OCI-LY3 (cell line): ENCODE results near the gene MCAM.

Experiments used
- H2AFZ ChIP-seq: fragments of 200-600, 300-600 bp; shearing (Covaris generic); 2 replicates; pipeline ENCODE4 v1.6.0; 2014; ENCODE audit warnings: antibody characterized with exemption, low read depth, low read length
- H3K27ac ChIP-seq: fragments of 200-600, 300-600 bp; sonication (generic); 2 replicates; pipeline ENCODE4 v1.5.1; 2014; ENCODE audit warnings: mild to moderate bottlenecking, low read length, moderate library complexity, mixed read lengths
- H3K27me3 ChIP-seq: fragments of 200-600, 300-600 bp; sonication (generic); 2 replicates; pipeline ENCODE4 v1.6.1; 2014; ENCODE audit warnings: low read depth, low read length, mixed read lengths
- H3K36me3 ChIP-seq: fragments of 200-600, 300-600 bp; sonication (generic); replicated peaks from 2 replicates; pipeline ENCODE3; 2014; ENCODE audit warnings: low read depth, low read length, mixed read lengths
- H3K4me1 ChIP-seq: fragments of 300-600, 200-600 bp; sonication (generic); 2 replicates; pipeline ENCODE4 v1.6.1; 2014; ENCODE audit warnings: low read length, mixed read lengths
- H3K4me2 ChIP-seq: fragments of 200-600, 300-600 bp; sonication (generic); 2 replicates; pipeline ENCODE4 v1.6.1; 2014; ENCODE audit warnings: low read length, mixed read lengths
- H3K4me3 ChIP-seq: fragments of 300-600, 200-600 bp; sonication (generic); 2 replicates; pipeline ENCODE4 v1.5.1; 2014; ENCODE audit warnings: antibody characterized with exemption, mild to moderate bottlenecking, low read length, moderate library complexity
- H3K79me2 ChIP-seq: fragments of 300-600, 200-600 bp; shearing (Covaris generic); 2 replicates; pipeline ENCODE4 v1.6.1; 2014; ENCODE audit warnings: mild to moderate bottlenecking, low read length, mixed read lengths
- H3K9ac ChIP-seq: fragments of 300-600, 200-600 bp; shearing (Covaris generic); 2 replicates; pipeline ENCODE4 v1.6.0; 2014; ENCODE audit warnings: mild to moderate bottlenecking, low read length, moderate library complexity
- H3K9me3 ChIP-seq: fragments of 200-600, 300-600 bp; shearing (Covaris generic); 2 replicates; pipeline ENCODE4 v1.6.1; 2014; ENCODE audit warnings: low read length, mixed read lengths; ENCODE audit not compliant: insufficient read depth
- H4K20me1 ChIP-seq: fragments of 200-600, 300-600 bp; sonication (generic); 2 replicates; pipeline ENCODE4 v1.6.1; 2016; ENCODE audit warnings: low read length, mixed read lengths; ENCODE audit not compliant: insufficient read depth
- EZH2phosphoT487 ChIP-seq: fragments of 200-600 bp; shearing (Covaris generic); IDR thresholded peaks from 2 replicates; pipeline ENCODE4 v1.6.1; 2018; ENCODE audit warnings: antibody characterized with exemption, mixed run types, low read depth
- TF ChIP-seq, protein P1 (sequence below): fragments of 200-600, 300-600 bp; sonication (generic); IDR thresholded peaks from 2 replicates; pipeline ENCODE4 v1.5.1; 2014; ENCODE audit warnings: antibody characterized with exemption, low read length, low read depth

The MCAM gene

DNA sequence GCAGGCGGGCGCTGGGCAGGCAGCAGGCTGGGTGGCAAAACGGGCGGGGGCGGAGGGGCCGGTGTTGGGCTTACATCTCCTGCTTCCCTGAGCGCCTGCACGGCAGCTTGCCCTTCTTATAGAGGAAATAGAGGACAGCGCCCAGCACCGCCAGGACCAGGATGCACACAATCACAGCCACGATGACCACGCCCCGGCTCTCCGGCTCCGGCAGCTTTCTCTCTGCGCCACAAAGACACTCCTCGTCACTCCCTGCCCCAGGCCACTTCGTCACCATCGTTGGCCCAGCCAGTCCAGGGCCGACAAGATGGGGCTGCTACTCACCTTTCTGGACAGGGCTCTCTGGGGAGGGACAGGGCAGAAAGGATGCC lies 6.3 kb downstream of the MCAM start:
- no peaks in the 10 kb centered on the region for H4K20me1 ChIP-seq
- no peaks in the 10 kb centered on the region for H3K79me2 ChIP-seq
- H2AFZ ChIP-seq: no peak overlapping the region
- peaks cover 23% of the 10 kb centered on the region for H3K36me3 ChIP-seq
- no peak overlapping the region for H3K4me2 ChIP-seq
- peaks cover 5% of the 10 kb centered on the region for H3K4me1 ChIP-seq
- TF ChIP-seq, protein P1, sequence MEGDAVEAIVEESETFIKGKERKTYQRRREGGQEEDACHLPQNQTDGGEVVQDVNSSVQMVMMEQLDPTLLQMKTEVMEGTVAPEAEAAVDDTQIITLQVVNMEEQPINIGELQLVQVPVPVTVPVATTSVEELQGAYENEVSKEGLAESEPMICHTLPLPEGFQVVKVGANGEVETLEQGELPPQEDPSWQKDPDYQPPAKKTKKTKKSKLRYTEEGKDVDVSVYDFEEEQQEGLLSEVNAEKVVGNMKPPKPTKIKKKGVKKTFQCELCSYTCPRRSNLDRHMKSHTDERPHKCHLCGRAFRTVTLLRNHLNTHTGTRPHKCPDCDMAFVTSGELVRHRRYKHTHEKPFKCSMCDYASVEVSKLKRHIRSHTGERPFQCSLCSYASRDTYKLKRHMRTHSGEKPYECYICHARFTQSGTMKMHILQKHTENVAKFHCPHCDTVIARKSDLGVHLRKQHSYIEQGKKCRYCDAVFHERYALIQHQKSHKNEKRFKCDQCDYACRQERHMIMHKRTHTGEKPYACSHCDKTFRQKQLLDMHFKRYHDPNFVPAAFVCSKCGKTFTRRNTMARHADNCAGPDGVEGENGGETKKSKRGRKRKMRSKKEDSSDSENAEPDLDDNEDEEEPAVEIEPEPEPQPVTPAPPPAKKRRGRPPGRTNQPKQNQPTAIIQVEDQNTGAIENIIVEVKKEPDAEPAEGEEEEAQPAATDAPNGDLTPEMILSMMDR: no peak
- TF ChIP-seq EZH2phosphoT487: no peak
- H3K9me3 ChIP-seq: no peaks in the 10 kb centered on the region
- no peak overlapping the region for H3K4me3 ChIP-seq
- H3K27ac ChIP-seq: no peak overlapping the region
- H3K9ac ChIP-seq: no peak overlapping the region
- 0 out of 2 replicates have a peak, but pooled peaks cover 2% of the 10 kb centered on the region for H3K27me3 ChIP-seq

- H3K4me3 ChIP-seq: no peak overlapping the region
- TF ChIP-seq, protein P1: no peak
- TF ChIP-seq EZH2phosphoT487: no peak
- no peak overlapping the region for H3K27ac ChIP-seq
- H3K36me3 ChIP-seq: peaks cover 27% of the 10 kb centered on the region
- no peaks in the 10 kb centered on the region for H3K79me2 ChIP-seq
- H3K27me3 ChIP-seq: no peaks in the 10 kb centered on the region
- H2AFZ ChIP-seq: no peak overlapping the region
- H3K4me2 ChIP-seq: no peak overlapping the region
- no peaks in the 10 kb centered on the region for H4K20me1 ChIP-seq
- no peaks in the 10 kb centered on the region for H3K9me3 ChIP-seq
- no peak overlapping the region for H3K9ac ChIP-seq
- no peaks in the 10 kb centered on the region for H3K4me1 ChIP-seq
Observed at GRCh38 chr11:119309953-119310681, 6.8 kb downstream of the MCAM start.

- TF ChIP-seq, protein P1: no peak
- no peak for TF ChIP-seq EZH2phosphoT487
- Histone ChIP-seq H4K20me1 (no peaks in the 10 kb centered on the region), H3K9ac (no peak overlapping the region), H3K36me3 (peaks cover 31% of the 10 kb centered on the region), H3K4me2 (no peak overlapping the region), H3K27me3 (no peaks in the 10 kb centered on the region), H2AFZ (no peak overlapping the region), H3K4me3 (no peak overlapping the region), H3K9me3 (no peaks in the 10 kb centered on the region), H3K4me1 (no peaks in the 10 kb centered on the region), H3K27ac (no peak overlapping the region), H3K79me2 (no peaks in the 10 kb centered on the region)
Observed at GRCh38 chr11:119309411-119309810, 7.5 kb downstream of the MCAM start.

DNA sequence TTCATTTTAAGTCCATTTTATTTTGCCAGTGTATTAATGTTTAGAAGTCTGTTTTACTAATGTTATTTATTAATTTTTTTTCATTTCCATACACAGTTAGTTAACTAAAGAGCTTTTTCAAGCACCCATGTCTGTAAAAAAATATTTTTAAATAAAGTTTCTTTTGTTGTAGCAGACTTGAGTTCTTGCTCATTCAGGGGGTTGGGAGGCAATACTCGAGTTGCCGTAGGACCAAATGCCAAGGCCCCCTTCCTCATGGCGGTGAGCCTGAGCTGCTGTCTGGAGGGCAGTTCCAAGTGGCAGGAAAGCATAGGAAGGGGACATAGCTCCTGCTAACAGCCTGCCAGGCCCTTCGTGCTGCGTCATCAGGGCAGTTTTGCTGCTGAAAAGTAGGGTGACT lies 9.0 kb downstream of the MCAM start:
- Histone ChIP-seq H3K27me3 (no peaks in the 10 kb centered on the region), H3K4me2 (no peak overlapping the region), H3K4me1 (no peaks in the 10 kb centered on the region), H3K27ac (no peak overlapping the region), H3K79me2 (no peaks in the 10 kb centered on the region), H3K9me3 (no peaks in the 10 kb centered on the region), H3K4me3 (no peak overlapping the region), H3K36me3 (peaks cover 39% of the 10 kb centered on the region), H3K9ac (no peak overlapping the region), H2AFZ (no peak overlapping the region), H4K20me1 (no peaks in the 10 kb centered on the region)
- TF ChIP-seq, protein P1: no peak
- no peak for TF ChIP-seq EZH2phosphoT487
